ENCODE results near the gene EPPIN. TPM values are rescaled to one million over a fixed set of nuclear protein-coding genes. Genes with fewer than 3 reads are reported as not detected.

Gene EPPIN
- polyA plus RNA-seq, 6 donors from 2014 or later: not detected

- H3K4me1 Mint-ChIP-seq: no peaks in the 10 kb centered on the region
- peaks cover 0 to 2% (median 0%) of the 10 kb centered on the region in 7 donors for H3K9me3 Mint-ChIP-seq
- no peak for DNase-seq
- H3K27me3 Mint-ChIP-seq: peaks cover 32 to 50% (median 43%) of the 10 kb centered on the region in 3 donors
- H3K4me3 Mint-ChIP-seq: no peak overlapping the region
- ATAC-seq (ENCODE audit: low read depth in 2 of 2): no peak
- no peak overlapping the region for H3K27ac Mint-ChIP-seq
- H3K36me3 Mint-ChIP-seq: no peaks in the 10 kb centered on the region
Observed at GRCh38 chr20:45495501-45495941, 51.7 kb downstream of the EPPIN start.

Other genes starting within 250 kb of the EPPIN start
- gene RBPJL, start 240.6 kb downstream of the EPPIN start, polyA plus RNA-seq (ENCODE audit: low read depth in 6 of 6): not detected
- not detected for gene MATN4, start 239.1 kb downstream of the EPPIN start, polyA plus RNA-seq (ENCODE audit: low read depth in 6 of 6)
- not detected for gene SDC4, start 199.0 kb downstream of the EPPIN start, polyA plus RNA-seq (ENCODE audit: low read depth in 6 of 6)
- 10 to 100 TPM; 16.3 to 37.7 (median 36.1) TPM for gene SYS1, start 184.2 kb downstream of the EPPIN start, polyA plus RNA-seq (ENCODE audit: low read depth in 6 of 6)
- gene TP53TG5, start 169.1 kb downstream of the EPPIN start, polyA plus RNA-seq (ENCODE audit: low read depth in 6 of 6): under 1 TPM in 4 of 6 donors, not detected in 2; 0.14 to 0.29 (median 0.21) TPM
- 1 to 10 TPM; 1.1 to 3.3 (median 2.1) TPM for gene DBNDD2, start 139.1 kb downstream of the EPPIN start, polyA plus RNA-seq (ENCODE audit: low read depth in 6 of 6)
- 100 to 1,000 TPM in 1 of 6 donors, 10 to 100 TPM in 5; 62.0 to 113 (median 77.9) TPM for gene PIGT, start 131.3 kb downstream of the EPPIN start, polyA plus RNA-seq (ENCODE audit: low read depth in 6 of 6)
- gene WFDC2, start 77.6 kb downstream of the EPPIN start, polyA plus RNA-seq (ENCODE audit: low read depth in 6 of 6): not detected
- not detected for gene SPINT3, start 31.8 kb downstream of the EPPIN start, polyA plus RNA-seq (ENCODE audit: low read depth in 6 of 6)
- gene WFDC6, start 7.9 kb downstream of the EPPIN start, polyA plus RNA-seq (ENCODE audit: low read depth in 6 of 6): not detected
- not detected for gene WFDC8, start 31.9 kb upstream of the EPPIN start, polyA plus RNA-seq (ENCODE audit: low read depth in 6 of 6)
- not detected for gene WFDC10A, start 82.3 kb upstream of the EPPIN start, polyA plus RNA-seq (ENCODE audit: low read depth in 6 of 6)
- not detected for gene WFDC9, start 83.9 kb upstream of the EPPIN start, polyA plus RNA-seq (ENCODE audit: low read depth in 6 of 6)
- not detected for gene WFDC11, start 122.8 kb upstream of the EPPIN start, polyA plus RNA-seq (ENCODE audit: low read depth in 6 of 6)
- not detected for gene WFDC13, start 154.6 kb upstream of the EPPIN start, polyA plus RNA-seq (ENCODE audit: low read depth in 6 of 6)
- gene WFDC10B, start 157.6 kb upstream of the EPPIN start, polyA plus RNA-seq (ENCODE audit: low read depth in 6 of 6): not detected
- gene SPINT4, start 174.9 kb upstream of the EPPIN start, polyA plus RNA-seq (ENCODE audit: low read depth in 6 of 6): not detected
- gene WFDC3, start 244.5 kb upstream of the EPPIN start, polyA plus RNA-seq (ENCODE audit: low read depth in 6 of 6): not detected
- 10 to 100 TPM; 27.9 to 44.5 (median 37.7) TPM for gene DNTTIP1, start 244.6 kb upstream of the EPPIN start, polyA plus RNA-seq (ENCODE audit: low read depth in 6 of 6)